NCI-H2081 (cell line): ENCODE results near the gene UNC93A.
"Not testable (repeated sequence)": the region's sequence is repeated elsewhere in the genome, so short reads cannot be mapped to it uniquely, and the experiment has no call there.

Source experiments
- DNase-seq, 2 experiments: peaks; one replicate each; lab custom pipeline; 2025; lab: John Stamatoyannopoulos, UW

UNC93A gene

GRCh38 chr6:167270499-167271311, 20.4 kb upstream of the UNC93A start:
- no peak for DNase-seq

- no peak for DNase-seq
These were observed 19.0 kb upstream of the UNC93A start for GRCh38 chr6:167272151-167272550.

GRCh38 chr6:167272696-167273379, 18.3 kb upstream of the UNC93A start:
- DNase-seq = no peak

- DNase-seq = no peak
These were observed 16.8 kb upstream of the UNC93A start for GRCh38 chr6:167274270-167274669.

GRCh38 chr6:167275001-167275400, 16.1 kb upstream of the UNC93A start:
- DNase-seq = no peak

- DNase-seq = no peak
These were observed 15.7 kb upstream of the UNC93A start for GRCh38 chr6:167275436-167275835.

GRCh38 chr6:167276772-167277533, 14.2 kb upstream of the UNC93A start:
- no peak for DNase-seq

- not testable (repeated sequence) for DNase-seq
These were observed 12.8 kb upstream of the UNC93A start for GRCh38 chr6:167278173-167278940.

- no peak for DNase-seq
These were observed 11.2 kb upstream of the UNC93A start for GRCh38 chr6:167279766-167280446.

GRCh38 chr6:167280466-167280865, 10.6 kb upstream of the UNC93A start:
- not testable (repeated sequence) for DNase-seq

GRCh38 chr6:167282165-167282564, 8.9 kb upstream of the UNC93A start:
- DNase-seq = no peak

GRCh38 chr6:167284565-167284964, 6.5 kb upstream of the UNC93A start:
- not testable (repeated sequence) for DNase-seq

- DNase-seq = no peak
These were observed 5.9 kb upstream of the UNC93A start for GRCh38 chr6:167285077-167285770.

GRCh38 chr6:167287513-167288048, 3.5 kb upstream of the UNC93A start:
- no peak for DNase-seq

- peak in 1 of 2 experiments; percentile 45 for DNase-seq
These were observed 2.4 kb upstream of the UNC93A start for GRCh38 chr6:167288591-167289225.

- not testable (repeated sequence) for DNase-seq
These were observed 1.8 kb upstream of the UNC93A start for GRCh38 chr6:167289291-167289690.

GRCh38 chr6:167291623-167292300, 647 bp downstream of the UNC93A start:
- DNase-seq = no peak

GRCh38 chr6:167292301-167293087, 1.4 kb downstream of the UNC93A start:
- no peak for DNase-seq
